Measurements from ENCODE around the gene LIF. TPM values are rescaled to one million over a fixed set of nuclear protein-coding genes. Genes with fewer than 3 reads are reported as not detected.

The LIF gene
- total RNA-seq, 1 experiment from 2014 or later, result 34.4 TPM

- H3K4me3 ChIP-seq (ENCODE audit: low read depth in 2 of 2, low read length in 2 of 2), result no peak overlapping the region
- no peak for DNase-seq (ENCODE audit: low read depth, low spot score)
- H3K36me3 ChIP-seq (ENCODE audit: control insufficient read depth, insufficient read depth, low read length), result no peaks in the 10 kb centered on the region; the same call in 1 of the 2 replicates
- TF ChIP-seq REST (IDR thresholded peaks at IDR 0.05; ENCODE audit: insufficient read depth in 1 of 2, low read depth in 2 of 2, low read length in 1 of 2) (no peak), CTCF (IDR thresholded peaks at IDR 0.05) (no peak), POLR2AphosphoS5 (IDR thresholded peaks at IDR 0.05; ENCODE audit: low read depth, low read length) (no peak; the same call in 1 of the 2 replicates), SIN3A (IDR thresholded peaks at IDR 0.05; ENCODE audit: borderline replicate concordance, insufficient read depth, low read depth, low read length) (no peak), TCF7L2 (IDR thresholded peaks at IDR 0.05; ENCODE audit: low read depth, low read length) (no peak)
- no peak for ATAC-seq
- ChIA-PET POLR2A (interaction anchor here (0.8 kb wide), 1 partner anchor 29 kb away, joined by 3 read pairs; no protein-coding TSS in a partner anchor), CTCF (interaction anchor here (0.5 to 1.1 kb wide), 2 partner anchors 12 to 134 kb away, joined by 3 read pairs; no protein-coding TSS in a partner anchor)
- peaks cover 74% of the 10 kb centered on the region for H3K4me1 ChIP-seq (ENCODE audit: control insufficient read depth, insufficient read depth, low read length)
- in situ Hi-C loops (cut with HindIII; ENCODE audit: low pct_unique_long_range_greater_than_20kb, low sequenced_read_pairs) (no loop called here), intact Hi-C loops (cut with micrococcal nuclease; ENCODE audit: unreplicated experiment) (loop anchor here (5.0 kb wide), 1 partner anchor 134 kb away; no protein-coding TSS in a partner anchor)
- H3K27ac ChIP-seq (ENCODE audit: low read length), result peak overlapping the region; percentile 95
- BruUV-seq (replicated peaks), result no TSS peak
- no peaks in the 10 kb centered on the region for H3K27me3 ChIP-seq (ENCODE audit: control insufficient read depth, insufficient read depth, low read length)
- H3K9me3 ChIP-seq (ENCODE audit: control insufficient read depth, insufficient read depth, low read depth, low read length), result no peaks in the 10 kb centered on the region
These were observed 4.8 kb downstream of the LIF start for GRCh38 chr22:30241576-30242371.

GRCh38 chr22:30240541-30241417, 5.8 kb downstream of the LIF start:
- peak overlapping the region; percentile 95 for H3K27ac ChIP-seq (ENCODE audit: low read length)
- DNase-seq (ENCODE audit: low read depth, low spot score) (no peak), ATAC-seq (no peak)
- no peaks in the 10 kb centered on the region; the same call in 1 of the 2 replicates for H3K36me3 ChIP-seq (ENCODE audit: control insufficient read depth, insufficient read depth, low read length)
- ChIA-PET CTCF (interaction anchor here (1.1 kb wide), 1 partner anchor 133 kb away, joined by 3 read pairs; no protein-coding TSS in a partner anchor), POLR2A (no interaction called here)
- H3K9me3 ChIP-seq (ENCODE audit: control insufficient read depth, insufficient read depth, low read depth, low read length), result no peaks in the 10 kb centered on the region
- TF ChIP-seq TCF7L2 (IDR thresholded peaks at IDR 0.05; ENCODE audit: low read depth, low read length) (no peak), POLR2AphosphoS5 (IDR thresholded peaks at IDR 0.05; ENCODE audit: low read depth, low read length) (no peak)
- intact Hi-C loops (cut with micrococcal nuclease; ENCODE audit: unreplicated experiment) (loop anchor here (5.0 kb wide), 1 partner anchor 133 kb away; no protein-coding TSS in a partner anchor), in situ Hi-C loops (cut with HindIII; ENCODE audit: low pct_unique_long_range_greater_than_20kb, low sequenced_read_pairs) (no loop called here)
- H3K4me3 ChIP-seq (ENCODE audit: low read depth in 2 of 2, low read length in 2 of 2), result no peak overlapping the region
- H3K27me3 ChIP-seq (ENCODE audit: control insufficient read depth, insufficient read depth, low read length), result no peaks in the 10 kb centered on the region
- BruUV-seq (replicated peaks), result no TSS peak
- peaks cover 84% of the 10 kb centered on the region for H3K4me1 ChIP-seq (ENCODE audit: control insufficient read depth, insufficient read depth, low read length)

Measured in Panc1 (cell line).